H1 (cell line): ENCODE results near the gene DMGDH. TPM values are rescaled to one million over a fixed set of nuclear protein-coding genes. Genes with fewer than 3 reads are reported as not detected.

Source experiments
- CTCF ChIA-PET: fragments of 300-600 bp; sonication (Branson Sonifier 250); formaldehyde crosslinking; loops from one replicate; lab custom pipeline; 2021; ENCODE audit not compliant: partially characterized antibody; lab: Charles Lee
- POLR2A ChIA-PET: fragments of 300-600 bp; sonication (Branson Sonifier 250); formaldehyde crosslinking; loops from one replicate; lab custom pipeline; 2021; ENCODE audit warnings: inconsistent platforms; ENCODE audit not compliant: partially characterized antibody; lab: Charles Lee
- DNase-seq, 2 experiments: peaks; one replicate each; pipeline versions ENCODE4 v3.0.0 to v3.0.0-alpha.2; 2010 to 2022; ENCODE audit warnings: low spot score in 2 of 2, low read depth in 1 of 2, mixed read lengths in 1 of 2
- FAIRE-seq: peaks from 2 replicates; lab custom pipeline; 2011; peaks lifted over from hg19 to GRCh38; lab: Jason Lieb, UNC
- H2AFZ ChIP-seq: 2 replicates; pipeline ENCODE4 v1.8.1; 2012; ENCODE audit warnings: low read length, inconsistent platforms
- H2AK5ac ChIP-seq: 2 replicates; pipeline ENCODE4 v1.6.1; 2013; ENCODE audit warnings: low read depth, low read length
- H2BK120ac ChIP-seq: replicated peaks from 2 replicates; pipeline ENCODE3; 2013; ENCODE audit warnings: low read depth, low read length, inconsistent platforms
- H2BK12ac ChIP-seq: 2 replicates; pipeline ENCODE4 v1.6.1; 2013; ENCODE audit warnings: low read depth, low read length
- H2BK15ac ChIP-seq: 2 replicates; pipeline ENCODE4 v1.6.1; 2013; ENCODE audit warnings: low read length
- H2BK20ac ChIP-seq: 2 replicates; pipeline ENCODE4 v1.6.1; 2013; ENCODE audit warnings: low read length
- H2BK5ac ChIP-seq: 2 replicates; pipeline ENCODE4 v1.6.1; 2013; ENCODE audit warnings: low read depth, low read length
- H3K14ac ChIP-seq: 2 replicates; pipeline ENCODE4 v1.6.1; 2013; ENCODE audit warnings: inconsistent platforms; ENCODE audit not compliant: insufficient read length
- H3K18ac ChIP-seq: 2 replicates; pipeline ENCODE4 v1.6.1; 2013; ENCODE audit warnings: low read length; ENCODE audit errors: extremely low read depth
- H3K23ac ChIP-seq: 2 replicates; pipeline ENCODE4 v1.6.1; 2013; ENCODE audit warnings: inconsistent platforms; ENCODE audit not compliant: insufficient read length
- H3K23me2 ChIP-seq: 2 replicates; pipeline ENCODE4 v1.6.1; 2013; ENCODE audit warnings: low read depth, low read length
- H3K27ac ChIP-seq: 2 replicates; pipeline ENCODE4 v1.6.1; 2011; ENCODE audit warnings: low read depth, low read length, inconsistent platforms
- H3K27me3 ChIP-seq, 4 experiments: replicated peaks in 1 of 4; 1 replicate in 1 of 4; 2 replicates in 3 of 4; pipeline versions ENCODE4 v1.6.1 to v1.8.1; 2011 to 2013; ENCODE audit warnings: low read length in 3 of 4, mild to moderate bottlenecking in 3 of 4, inconsistent platforms in 2 of 4, mixed read lengths in 2 of 4, moderate library complexity in 1 of 4; ENCODE audit not compliant: control insufficient read depth in 3 of 4, insufficient read depth in 3 of 4; ENCODE audit errors: extremely low read depth in 1 of 4
- H3K36me3 ChIP-seq, 4 experiments: 2 replicates each; pipeline versions ENCODE4 v1.6.1 to v1.8.1; 2011 to 2013; ENCODE audit warnings: mild to moderate bottlenecking in 4 of 4, low read length in 3 of 4, moderate library complexity in 2 of 4, control low read depth in 1 of 4, inconsistent platforms in 1 of 4; ENCODE audit not compliant: insufficient read depth in 4 of 4, control insufficient read depth in 2 of 4
- H3K4ac ChIP-seq: replicated peaks from 2 replicates; pipeline ENCODE3; 2013; ENCODE audit warnings: low read length, low read depth, mixed read lengths, inconsistent platforms; ENCODE audit not compliant: insufficient read length
- H3K4me1 ChIP-seq, 4 experiments: replicated peaks in 1 of 4; 1 replicate in 1 of 4; 2 replicates in 3 of 4; pipeline versions ENCODE4 v1.6.1 to v1.8.1; 2011 to 2013; ENCODE audit warnings: low read length in 3 of 4, inconsistent platforms in 2 of 4, mixed read lengths in 1 of 4; ENCODE audit not compliant: insufficient read depth in 4 of 4, control insufficient read depth in 3 of 4
- H3K4me2 ChIP-seq, 2 experiments: 2 replicates each; pipeline versions ENCODE4 v1.6.1 to v1.8.1; 2011 to 2013; ENCODE audit warnings: low read depth in 2 of 2, low read length in 2 of 2, control low read depth in 1 of 2, inconsistent platforms in 1 of 2, mild to moderate bottlenecking in 1 of 2; ENCODE audit not compliant: insufficient read depth in 1 of 2
- H3K4me3 ChIP-seq, 4 experiments: fragments of 200-600, 300-600 bp in 1 of 4; sonication (generic), shearing (Covaris generic), sonication (Bioruptor Twin) in 1 of 4; 2 replicates each; pipeline versions ENCODE4 v1.5.1 to v1.8.1; 2011 to 2016; ENCODE audit warnings: low read length in 4 of 4, low read depth in 3 of 4, control low read depth in 2 of 4, inconsistent platforms in 2 of 4, mild to moderate bottlenecking in 2 of 4, mixed read lengths in 1 of 4, moderate library complexity in 1 of 4; ENCODE audit not compliant: insufficient read depth in 2 of 4; ENCODE audit errors: extremely low read depth in 1 of 4
- H3K56ac ChIP-seq: replicated peaks from 2 replicates; pipeline ENCODE3; 2013; ENCODE audit warnings: low read depth, mild to moderate bottlenecking, mixed read lengths, low read length, inconsistent platforms; ENCODE audit not compliant: insufficient read length
- H3K79me1 ChIP-seq: 2 replicates; pipeline ENCODE4 v1.6.1; 2013; ENCODE audit warnings: low read depth, low read length, control low read depth
- H3K79me2 ChIP-seq, 2 experiments: 2 replicates each; pipeline versions ENCODE4 v1.6.1 to v1.8.1; 2012 to 2013; ENCODE audit warnings: low read length in 2 of 2, mild to moderate bottlenecking in 2 of 2, inconsistent platforms in 1 of 2; ENCODE audit not compliant: insufficient read depth in 2 of 2, control insufficient read depth in 1 of 2
- H3K9ac ChIP-seq, 4 experiments: replicated peaks in 1 of 4; 1 replicate in 1 of 4; 2 replicates in 3 of 4; pipeline versions ENCODE4 v1.6.1 to v1.8.1; 2011 to 2013; ENCODE audit warnings: low read depth in 3 of 4, low read length in 3 of 4, control low read depth in 2 of 4, mild to moderate bottlenecking in 2 of 4, moderate library complexity in 2 of 4, inconsistent platforms in 1 of 4; ENCODE audit errors: extremely low read depth in 1 of 4
- H3K9me3 ChIP-seq, 2 experiments: 2 replicates each; pipeline versions ENCODE4 v1.6.1 to v1.8.1; 2012 to 2013; ENCODE audit warnings: mild to moderate bottlenecking in 2 of 2, moderate library complexity in 2 of 2, control low read depth in 1 of 2, inconsistent platforms in 1 of 2, low read depth in 1 of 2, low read length in 1 of 2, mixed read lengths in 1 of 2; ENCODE audit not compliant: insufficient read depth in 2 of 2
- H4K20me1 ChIP-seq, 2 experiments: replicated peaks in 1 of 2; 2 replicates each; pipeline versions ENCODE3 to v1.8.1; 2011 to 2013; ENCODE audit warnings: inconsistent platforms in 2 of 2, low read length in 2 of 2, mild to moderate bottlenecking in 1 of 2; ENCODE audit not compliant: insufficient read depth in 2 of 2, control insufficient read depth in 1 of 2
- H4K5ac ChIP-seq: 2 replicates; pipeline ENCODE4 v1.6.1; 2013; ENCODE audit warnings: low read length, low read depth, mixed read lengths, inconsistent platforms; ENCODE audit not compliant: insufficient read length
- H4K8ac ChIP-seq: 2 replicates; pipeline ENCODE4 v1.8.0; 2013; ENCODE audit warnings: mild to moderate bottlenecking, moderate library complexity, low read length, inconsistent platforms; ENCODE audit not compliant: insufficient read depth; ENCODE audit errors: extremely low read depth
- H4K91ac ChIP-seq: replicated peaks from 2 replicates; pipeline ENCODE3; 2013; ENCODE audit warnings: low read length, mixed read lengths, inconsistent platforms; ENCODE audit not compliant: insufficient read length
- RAD21 ChIP-seq, 2 experiments: IDR thresholded peaks in 1 of 2; conservative IDR thresholded peaks in 1 of 2; 2 replicates each; pipeline ENCODE4 v1.6.1; 2011; ENCODE audit warnings: low read depth in 2 of 2, low read length in 2 of 2, improper control_type of control experiment in 1 of 2, inconsistent platforms in 1 of 2, mild to moderate bottlenecking in 1 of 2, moderate library complexity in 1 of 2
- RBBP5 ChIP-seq: IDR thresholded peaks from 2 replicates; pipeline ENCODE4 v1.7.1; 2012; ENCODE audit warnings: low read depth, mild to moderate bottlenecking, inconsistent platforms, low read length, moderate library complexity, borderline replicate concordance
- SAP30 ChIP-seq: fragments of 300-600 bp; sonication (generic); IDR thresholded peaks from 2 replicates; pipeline ENCODE4 v1.7.1; 2012; ENCODE audit warnings: low read length, moderate library complexity, mild to moderate bottlenecking, inconsistent platforms; ENCODE audit not compliant: insufficient read depth, insufficient replicate concordance
- WGBS, 2 experiments: shearing (Covaris generic) in 1 of 2; methylation state at CpG; one replicate each; pipeline versions ENCODE4 v1.1.6 to v1.1.7; 2013 to 2015; ENCODE audit warnings: low lambda C conversion rate in 2 of 2, mixed read lengths in 2 of 2, inconsistent platforms in 1 of 2, low coverage in 1 of 2, missing lambda C conversion rate in 1 of 2; ENCODE audit not compliant: insufficient replicate concordance in 2 of 2, insufficient coverage in 1 of 2, insufficient read length in 1 of 2; ENCODE audit errors: extremely low coverage in 1 of 2, missing lambda C conversion rate in 1 of 2; 5-methylcytosine and 5-hydroxymethylcytosine counted together
- polyA plus RNA-seq, 7 experiments: library from polyadenylated mRNA; depleted of rRNA in 3 of 7; stranded (reverse) in 5 of 7; unstranded in 2 of 7; fragments of >200 nt in 5 of 7; fragments of 200-250 nt in 2 of 7; gene quantifications; 1 replicate in 5 of 7; 2 replicates in 1 of 7; 4 replicates in 1 of 7; pipeline versions ENCODE4 v1.2.1 to v1.2.3, GENCODE V29; 2011 to 2013; ENCODE audit warnings: missing spikeins in 2 of 7, mixed read lengths in 2 of 7
- total RNA-seq: library from RNA; stranded (reverse); fragmentation: NEBNext Ultra II Directional; extraction: Animal tissue kit (Norgen Biotek cat#: 25700); gene quantifications from 2 replicates; pipeline ENCODE4 v1.2.1, GENCODE V29; 2021

The DMGDH gene
- total and polyA plus RNA-seq, 2 of the 8 experiments (the other 6 are each of a cell fraction or from before 2014, with no cell fraction given), result 0.15 TPM; not detected in 1

- DNase-seq (no peak), FAIRE-seq (no peak)
- ChIA-PET CTCF (interaction anchor here (0.7 to 7.8 kb wide), 3 partner anchors 10 to 61 kb away, joined by 3 to 101 read pairs (median 3); no protein-coding TSS in a partner anchor), POLR2A (no interaction called here)
- Histone ChIP-seq H3K27ac (no peak overlapping the region), H3K27me3 (no peaks in the 10 kb centered on the region), H3K18ac (no peak overlapping the region), H2AFZ (no peak overlapping the region), H3K36me3 (no peaks in the 10 kb centered on the region), H4K8ac (no peak overlapping the region), H3K56ac (no peak overlapping the region), H3K9me3 (no peaks in the 10 kb centered on the region), H3K23ac (no peak overlapping the region), H3K4ac (no peak overlapping the region), H3K4me3 (no peak overlapping the region), H3K9ac (no peak overlapping the region), H3K23me2 (no peaks in the 10 kb centered on the region), H3K79me2 (no peaks in the 10 kb centered on the region), H2BK15ac (no peak overlapping the region), H3K4me1 (no peaks in the 10 kb centered on the region), H2BK5ac (no peak overlapping the region), H2BK12ac (no peak overlapping the region), H2BK120ac (no peak overlapping the region), H3K4me2 (no peak overlapping the region), H2AK5ac (no peak overlapping the region), H4K5ac (no peak overlapping the region), H3K79me1 (no peaks in the 10 kb centered on the region), H4K91ac (no peak overlapping the region), H3K14ac (no peak overlapping the region), H4K20me1 (no peaks in the 10 kb centered on the region), H2BK20ac (no peak overlapping the region)
- 95% methylated on average over 1 of the region's 1 CpG; no CpG with 5 or more reads in 1 of the 2 experiments for WGBS, 2 experiments
- no peak for TF ChIP-seq RAD21 (IDR thresholded peaks at IDR 0.05 in 1 of 2, conservative IDR thresholded peaks at IDR 0.05 in 1 of 2; ENCODE audit: low read depth in 2 of 2, low read length in 2 of 2)
- TF ChIP-seq RBBP5, result no peak
- TF ChIP-seq SAP30, result no peak
Observed at GRCh38 chr5:78959767-78960166, 109.7 kb downstream of the DMGDH start.
